ENCODE data around the gene PODXL2. TPM values are rescaled to one million over a fixed set of nuclear protein-coding genes. Genes with fewer than 3 reads are reported as not detected.

PODXL2 gene
- total and polyA plus RNA-seq, 2 donors (not counting 1 experiment from before 2014, with no cell fraction given), result 3.1 to 4.0 TPM

- Histone ChIP-seq H3K36me3 (replicated peaks in 1 of 2; ENCODE audit: control extremely low read depth in 1 of 2, control insufficient read depth in 1 of 2, extremely low read depth in 1 of 2, insufficient read depth in 2 of 2, low read length in 1 of 2) (no peaks in the 10 kb centered on the region), H3K9ac (ENCODE audit: low read length) (no peak overlapping the region), H3K27me3 (replicated peaks in 1 of 4; ENCODE audit: control extremely low read depth in 1 of 4, control insufficient read depth in 3 of 4, insufficient read depth in 4 of 4, low read length in 3 of 4) (no peaks in the 10 kb centered on the region), H2AFZ (ENCODE audit: insufficient read depth, low read depth, low read length, poor library complexity, severe bottlenecking) (no peak overlapping the region), H3K27ac (ENCODE audit: low read length in 2 of 2) (no peak overlapping the region), H4K20me1 (ENCODE audit: control insufficient read depth, insufficient read depth, low read length, poor library complexity, severe bottlenecking) (no peaks in the 10 kb centered on the region), H3K79me2 (ENCODE audit: control insufficient read depth, insufficient read depth, low read length) (no peaks in the 10 kb centered on the region), H3K4me3 (ENCODE audit: control extremely low read depth in 1 of 5, extremely low read depth in 1 of 5, insufficient read depth in 1 of 5, low read depth in 2 of 5, low read length in 4 of 5) (no peak overlapping the region), H3K4me2 (replicated peaks; ENCODE audit: low read depth, low read length, poor library complexity, severe bottlenecking) (no peak overlapping the region), H3K4me1 (ENCODE audit: control insufficient read depth in 2 of 2, insufficient read depth in 2 of 2, low read length in 2 of 2) (no peaks in the 10 kb centered on the region), H3K9me3 (ENCODE audit: control extremely low read depth in 1 of 3, control insufficient read depth in 2 of 3, insufficient read depth in 1 of 3, low read length in 2 of 3) (no peaks in the 10 kb centered on the region)
- Mint-ChIP-seq H3K9me3 (ENCODE audit: insufficient read depth) (no peaks in the 10 kb centered on the region), H3K27me3 (no peaks in the 10 kb centered on the region), H3K27ac (no peak overlapping the region), H3K4me3 (no peak overlapping the region), H3K4me1 (no peaks in the 10 kb centered on the region)
- intact Hi-C loops (cut with micrococcal nuclease), result loop anchor here (1.0 to 2.0 kb wide), 2 partner anchors 181 to 481 kb away; no protein-coding TSS in a partner anchor
- POLR2A ChIA-PET, result no interaction called here
- TF ChIP-seq EZH2 (IDR thresholded peaks at IDR 0.05; ENCODE audit: borderline replicate concordance, insufficient read depth, low read depth, low read length, poor library complexity, severe bottlenecking) (no peak), CTCF (IDR thresholded peaks at IDR 0.05) (no peak)
- DNase-seq, result no peak
- ATAC-seq (ENCODE audit: low read depth), result no peak
- WGBS (ENCODE audit: insufficient coverage), result 81% methylated on average over 8 of the region's 8 CpGs
- CTCF ChIA-PET, result interaction anchor here (1.1 to 5.5 kb wide), 10 partner anchors 17 to 320 kb away, joined by 3 to 22 read pairs (median 8); no protein-coding TSS in a partner anchor
These were observed 22.7 kb downstream of the PODXL2 start for GRCh38 chr3:127651516-127652172.

Data from B cell (primary cell).